ENCODE data around the gene DOCK4. TPM values are rescaled to one million over a fixed set of nuclear protein-coding genes. Genes with fewer than 3 reads are reported as not detected.

DOCK4 gene
- total and polyA plus RNA-seq, 4 donors: 7.2 to 48.9 (median 12.8) TPM

DNA sequence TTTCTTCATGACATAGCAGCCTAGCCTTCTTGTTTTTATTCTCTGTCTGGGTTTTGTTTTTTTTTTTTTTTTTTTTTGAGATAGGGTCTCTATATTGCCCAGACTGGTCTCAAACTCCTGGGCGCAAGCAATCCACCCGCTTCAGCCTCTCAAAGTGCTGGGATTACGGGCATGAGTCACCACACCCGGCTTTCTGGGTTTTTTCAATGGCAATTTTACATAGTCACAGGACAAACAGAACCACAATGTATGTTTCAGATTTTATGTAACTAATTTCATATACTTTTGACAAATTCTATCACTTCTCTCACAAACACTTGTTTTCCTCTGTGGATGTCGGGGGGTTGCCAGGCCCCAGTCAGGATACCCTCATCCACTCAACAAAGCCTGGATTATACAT lies 16.5 kb downstream of the DOCK4 start (continued):
- TF ChIP-seq, protein P1, sequence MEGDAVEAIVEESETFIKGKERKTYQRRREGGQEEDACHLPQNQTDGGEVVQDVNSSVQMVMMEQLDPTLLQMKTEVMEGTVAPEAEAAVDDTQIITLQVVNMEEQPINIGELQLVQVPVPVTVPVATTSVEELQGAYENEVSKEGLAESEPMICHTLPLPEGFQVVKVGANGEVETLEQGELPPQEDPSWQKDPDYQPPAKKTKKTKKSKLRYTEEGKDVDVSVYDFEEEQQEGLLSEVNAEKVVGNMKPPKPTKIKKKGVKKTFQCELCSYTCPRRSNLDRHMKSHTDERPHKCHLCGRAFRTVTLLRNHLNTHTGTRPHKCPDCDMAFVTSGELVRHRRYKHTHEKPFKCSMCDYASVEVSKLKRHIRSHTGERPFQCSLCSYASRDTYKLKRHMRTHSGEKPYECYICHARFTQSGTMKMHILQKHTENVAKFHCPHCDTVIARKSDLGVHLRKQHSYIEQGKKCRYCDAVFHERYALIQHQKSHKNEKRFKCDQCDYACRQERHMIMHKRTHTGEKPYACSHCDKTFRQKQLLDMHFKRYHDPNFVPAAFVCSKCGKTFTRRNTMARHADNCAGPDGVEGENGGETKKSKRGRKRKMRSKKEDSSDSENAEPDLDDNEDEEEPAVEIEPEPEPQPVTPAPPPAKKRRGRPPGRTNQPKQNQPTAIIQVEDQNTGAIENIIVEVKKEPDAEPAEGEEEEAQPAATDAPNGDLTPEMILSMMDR (IDR thresholded peaks at IDR 0.05; ENCODE audit: low read depth, low read length, missing input control): no peak

DNA sequence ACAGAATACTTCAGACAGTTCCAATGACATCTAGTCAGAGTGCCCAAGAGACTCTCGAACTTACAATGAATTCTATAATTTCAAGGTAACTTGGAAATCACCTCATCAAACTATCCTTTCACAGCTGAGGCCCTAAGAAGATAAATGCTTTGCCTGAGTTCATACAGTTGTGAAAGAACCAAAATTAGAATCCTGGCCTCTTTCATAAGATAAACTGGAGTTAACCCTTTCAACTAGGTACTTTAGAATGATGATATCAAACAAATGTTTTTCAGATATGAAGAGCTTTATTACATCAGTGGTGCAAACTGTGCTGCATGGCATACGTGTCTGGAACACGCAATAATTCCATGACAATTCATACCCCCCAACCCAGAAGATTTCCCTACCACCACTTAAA lies 17.9 kb downstream of the DOCK4 start:
- no peak overlapping the region for H3K9ac ChIP-seq (ENCODE audit: low read depth in 1 of 2, low read length in 2 of 2)
- no peak overlapping the region for H3K4me3 ChIP-seq (ENCODE audit: low read depth in 1 of 3, low read length in 3 of 3)
- WGBS: 98% methylated on average over 3 of the region's 3 CpGs
- peaks cover 0 to 3% (median 1%) of the 10 kb centered on the region in 4 donors for H3K4me1 ChIP-seq (ENCODE audit: control insufficient read depth in 4 of 4, insufficient read depth in 4 of 4, low read length in 3 of 4)
- no peak overlapping the region for H3K27ac ChIP-seq (ENCODE audit: low read depth in 1 of 2, low read length in 2 of 2)
- DNase-seq (ENCODE audit: low spot score): no peak
- no peaks in the 10 kb centered on the region for H3K27me3 ChIP-seq (ENCODE audit: control insufficient read depth in 4 of 4, insufficient read depth in 4 of 4, low read length in 3 of 4)
- no peaks in the 10 kb centered on the region for H3K36me3 ChIP-seq (ENCODE audit: control insufficient read depth in 4 of 4, insufficient read depth in 3 of 4, low read depth in 1 of 4, low read length in 3 of 4)
- H3K9me3 ChIP-seq (ENCODE audit: control insufficient read depth in 4 of 4, low read length in 3 of 4): no peaks in the 10 kb centered on the region
- TF ChIP-seq TAF1 (conservative IDR thresholded peaks at IDR 0.05) (no peak), JUND (IDR thresholded peaks at IDR 0.05) (no peak), HNF4A (conservative IDR thresholded peaks at IDR 0.05) (no peak), NR2F2 (IDR thresholded peaks at IDR 0.05) (no peak), FOXA1 (IDR thresholded peaks at IDR 0.05) (no peak), RXRA (IDR thresholded peaks at IDR 0.05) (no peak), HNF4G (IDR thresholded peaks at IDR 0.05) (no peak), EGR1 (IDR thresholded peaks at IDR 0.05; ENCODE audit: low read depth in 2 of 2) (no peak), SP1 (IDR thresholded peaks at IDR 0.05) (no peak), YY1 (IDR thresholded peaks at IDR 0.05) (no peak), FOXA2 (IDR thresholded peaks at IDR 0.05) (no peak), RAD21 (IDR thresholded peaks at IDR 0.05) (no peak)
- TF ChIP-seq, protein P2, sequence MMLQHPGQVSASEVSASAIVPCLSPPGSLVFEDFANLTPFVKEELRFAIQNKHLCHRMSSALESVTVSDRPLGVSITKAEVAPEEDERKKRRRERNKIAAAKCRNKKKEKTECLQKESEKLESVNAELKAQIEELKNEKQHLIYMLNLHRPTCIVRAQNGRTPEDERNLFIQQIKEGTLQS (IDR thresholded peaks at IDR 0.05): no peak
- TF ChIP-seq, protein P3, sequence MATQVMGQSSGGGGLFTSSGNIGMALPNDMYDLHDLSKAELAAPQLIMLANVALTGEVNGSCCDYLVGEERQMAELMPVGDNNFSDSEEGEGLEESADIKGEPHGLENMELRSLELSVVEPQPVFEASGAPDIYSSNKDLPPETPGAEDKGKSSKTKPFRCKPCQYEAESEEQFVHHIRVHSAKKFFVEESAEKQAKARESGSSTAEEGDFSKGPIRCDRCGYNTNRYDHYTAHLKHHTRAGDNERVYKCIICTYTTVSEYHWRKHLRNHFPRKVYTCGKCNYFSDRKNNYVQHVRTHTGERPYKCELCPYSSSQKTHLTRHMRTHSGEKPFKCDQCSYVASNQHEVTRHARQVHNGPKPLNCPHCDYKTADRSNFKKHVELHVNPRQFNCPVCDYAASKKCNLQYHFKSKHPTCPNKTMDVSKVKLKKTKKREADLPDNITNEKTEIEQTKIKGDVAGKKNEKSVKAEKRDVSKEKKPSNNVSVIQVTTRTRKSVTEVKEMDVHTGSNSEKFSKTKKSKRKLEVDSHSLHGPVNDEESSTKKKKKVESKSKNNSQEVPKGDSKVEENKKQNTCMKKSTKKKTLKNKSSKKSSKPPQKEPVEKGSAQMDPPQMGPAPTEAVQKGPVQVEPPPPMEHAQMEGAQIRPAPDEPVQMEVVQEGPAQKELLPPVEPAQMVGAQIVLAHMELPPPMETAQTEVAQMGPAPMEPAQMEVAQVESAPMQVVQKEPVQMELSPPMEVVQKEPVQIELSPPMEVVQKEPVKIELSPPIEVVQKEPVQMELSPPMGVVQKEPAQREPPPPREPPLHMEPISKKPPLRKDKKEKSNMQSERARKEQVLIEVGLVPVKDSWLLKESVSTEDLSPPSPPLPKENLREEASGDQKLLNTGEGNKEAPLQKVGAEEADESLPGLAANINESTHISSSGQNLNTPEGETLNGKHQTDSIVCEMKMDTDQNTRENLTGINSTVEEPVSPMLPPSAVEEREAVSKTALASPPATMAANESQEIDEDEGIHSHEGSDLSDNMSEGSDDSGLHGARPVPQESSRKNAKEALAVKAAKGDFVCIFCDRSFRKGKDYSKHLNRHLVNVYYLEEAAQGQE (IDR thresholded peaks at IDR 0.05): no peak
- TF ChIP-seq, protein P4, sequence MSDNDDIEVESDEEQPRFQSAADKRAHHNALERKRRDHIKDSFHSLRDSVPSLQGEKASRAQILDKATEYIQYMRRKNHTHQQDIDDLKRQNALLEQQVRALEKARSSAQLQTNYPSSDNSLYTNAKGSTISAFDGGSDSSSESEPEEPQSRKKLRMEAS (IDR thresholded peaks at IDR 0.05): no peak
- TF ChIP-seq, protein P5, sequence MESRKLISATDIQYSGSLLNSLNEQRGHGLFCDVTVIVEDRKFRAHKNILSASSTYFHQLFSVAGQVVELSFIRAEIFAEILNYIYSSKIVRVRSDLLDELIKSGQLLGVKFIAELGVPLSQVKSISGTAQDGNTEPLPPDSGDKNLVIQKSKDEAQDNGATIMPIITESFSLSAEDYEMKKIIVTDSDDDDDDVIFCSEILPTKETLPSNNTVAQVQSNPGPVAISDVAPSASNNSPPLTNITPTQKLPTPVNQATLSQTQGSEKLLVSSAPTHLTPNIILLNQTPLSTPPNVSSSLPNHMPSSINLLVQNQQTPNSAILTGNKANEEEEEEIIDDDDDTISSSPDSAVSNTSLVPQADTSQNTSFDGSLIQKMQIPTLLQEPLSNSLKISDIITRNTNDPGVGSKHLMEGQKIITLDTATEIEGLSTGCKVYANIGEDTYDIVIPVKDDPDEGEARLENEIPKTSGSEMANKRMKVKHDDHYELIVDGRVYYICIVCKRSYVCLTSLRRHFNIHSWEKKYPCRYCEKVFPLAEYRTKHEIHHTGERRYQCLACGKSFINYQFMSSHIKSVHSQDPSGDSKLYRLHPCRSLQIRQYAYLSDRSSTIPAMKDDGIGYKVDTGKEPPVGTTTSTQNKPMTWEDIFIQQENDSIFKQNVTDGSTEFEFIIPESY (IDR thresholded peaks at IDR 0.05): no peak

Data from liver (tissue), 9 donors.